Measurements from ENCODE around the gene CNGA3. TPM values are rescaled to one million over a fixed set of nuclear protein-coding genes. Genes with fewer than 3 reads are reported as not detected.

Gene CNGA3
- total and polyA plus RNA-seq, 7 experiments from 2014 or later: not detected

- H3K4me1 Mint-ChIP-seq: no peaks in the 10 kb centered on the region
- no peak overlapping the region for H3K4me3 Mint-ChIP-seq
- Histone ChIP-seq H3K4me1 (ENCODE audit: control insufficient read depth in 2 of 2, insufficient read depth in 2 of 2, low read length in 2 of 2) (no peaks in the 10 kb centered on the region), H3K9me3 (ENCODE audit: control insufficient read depth in 2 of 3, low read length in 3 of 3) (no peaks in the 10 kb centered on the region), H3K4me3 (ENCODE audit: low read length) (no peak overlapping the region), H3K27ac (ENCODE audit: low read depth, low read length) (no peak overlapping the region), H3K36me3 (ENCODE audit: control insufficient read depth in 2 of 3, insufficient read depth in 3 of 3, low read length in 3 of 3) (no peaks in the 10 kb centered on the region), H3K27me3 (ENCODE audit: control insufficient read depth in 2 of 2, insufficient read depth in 2 of 2, low read length in 2 of 2) (no peaks in the 10 kb centered on the region)
- DNase-seq: no peak
- CTCF ChIA-PET: no interaction called here
- H3K9me3 Mint-ChIP-seq: peaks cover 0 to 13% (median 0%) of the 10 kb centered on the region in 11 donors
- H3K36me3 Mint-ChIP-seq: peaks cover 0 to 3% (median 0%) of the 10 kb centered on the region in 5 donors
- peaks cover 7 to 14% (median 11%) of the 10 kb centered on the region in 5 donors for H3K27me3 Mint-ChIP-seq
- no peak overlapping the region for H3K27ac Mint-ChIP-seq
- no peak for ATAC-seq
- POLR2A ChIA-PET: no interaction called here
- intact Hi-C loops (cut with micrococcal nuclease): no loop called here
These were observed 16.7 kb upstream of the CNGA3 start for GRCh38 chr2:98329549-98329948.

- Mint-ChIP-seq H3K27me3 (peaks cover 8 to 30% (median 15%) of the 10 kb centered on the region in 5 donors), H3K27ac (no peak overlapping the region), H3K9me3 (peaks cover 0 to 6% (median 0%) of the 10 kb centered on the region in 11 donors), H3K36me3 (peaks cover 0 to 3% (median 0%) of the 10 kb centered on the region in 5 donors), H3K4me1 (peaks cover 0 to 1% (median 0%) of the 10 kb centered on the region in 7 donors), H3K4me3 (no peak overlapping the region)
- no peak for DNase-seq
- Histone ChIP-seq H3K4me1 (ENCODE audit: control insufficient read depth in 2 of 2, insufficient read depth in 2 of 2, low read length in 2 of 2) (no peaks in the 10 kb centered on the region), H3K27ac (ENCODE audit: low read depth, low read length) (no peak overlapping the region), H3K9me3 (ENCODE audit: control insufficient read depth in 2 of 3, low read length in 3 of 3) (no peaks in the 10 kb centered on the region), H3K36me3 (ENCODE audit: control insufficient read depth in 2 of 3, insufficient read depth in 3 of 3, low read length in 3 of 3) (no peaks in the 10 kb centered on the region), H3K27me3 (ENCODE audit: control insufficient read depth in 2 of 2, insufficient read depth in 2 of 2, low read length in 2 of 2) (no peaks in the 10 kb centered on the region), H3K4me3 (ENCODE audit: low read length) (no peak overlapping the region)
- CTCF ChIA-PET: no interaction called here
- POLR2A ChIA-PET: no interaction called here
- no peak for ATAC-seq
- intact Hi-C loops (cut with micrococcal nuclease): no loop called here
These were observed 13.3 kb upstream of the CNGA3 start for GRCh38 chr2:98332989-98333388.

- peaks cover 8 to 30% (median 18%) of the 10 kb centered on the region in 5 donors for H3K27me3 Mint-ChIP-seq
- Histone ChIP-seq H3K9me3 (ENCODE audit: control insufficient read depth in 2 of 3, low read length in 3 of 3) (no peaks in the 10 kb centered on the region), H3K36me3 (ENCODE audit: control insufficient read depth in 2 of 3, insufficient read depth in 3 of 3, low read length in 3 of 3) (no peaks in the 10 kb centered on the region), H3K27ac (ENCODE audit: low read depth, low read length) (no peak overlapping the region), H3K4me1 (ENCODE audit: control insufficient read depth in 2 of 2, insufficient read depth in 2 of 2, low read length in 2 of 2) (no peaks in the 10 kb centered on the region), H3K4me3 (ENCODE audit: low read length) (no peak overlapping the region), H3K27me3 (ENCODE audit: control insufficient read depth in 2 of 2, insufficient read depth in 2 of 2, low read length in 2 of 2) (no peaks in the 10 kb centered on the region)
- H3K4me1 Mint-ChIP-seq: peaks cover 0 to 1% (median 0%) of the 10 kb centered on the region in 7 donors
- no peak overlapping the region for H3K27ac Mint-ChIP-seq
- H3K9me3 Mint-ChIP-seq: peaks cover 0 to 4% (median 0%) of the 10 kb centered on the region in 11 donors
- no peak for ATAC-seq
- no peak overlapping the region for H3K4me3 Mint-ChIP-seq
- DNase-seq: no peak
- intact Hi-C loops (cut with micrococcal nuclease): no loop called here
- CTCF ChIA-PET: no interaction called here
- H3K36me3 Mint-ChIP-seq: peaks cover 0 to 3% (median 0%) of the 10 kb centered on the region in 5 donors
- POLR2A ChIA-PET: no interaction called here
These were observed 12.3 kb upstream of the CNGA3 start for GRCh38 chr2:98333922-98334321.

DNA sequence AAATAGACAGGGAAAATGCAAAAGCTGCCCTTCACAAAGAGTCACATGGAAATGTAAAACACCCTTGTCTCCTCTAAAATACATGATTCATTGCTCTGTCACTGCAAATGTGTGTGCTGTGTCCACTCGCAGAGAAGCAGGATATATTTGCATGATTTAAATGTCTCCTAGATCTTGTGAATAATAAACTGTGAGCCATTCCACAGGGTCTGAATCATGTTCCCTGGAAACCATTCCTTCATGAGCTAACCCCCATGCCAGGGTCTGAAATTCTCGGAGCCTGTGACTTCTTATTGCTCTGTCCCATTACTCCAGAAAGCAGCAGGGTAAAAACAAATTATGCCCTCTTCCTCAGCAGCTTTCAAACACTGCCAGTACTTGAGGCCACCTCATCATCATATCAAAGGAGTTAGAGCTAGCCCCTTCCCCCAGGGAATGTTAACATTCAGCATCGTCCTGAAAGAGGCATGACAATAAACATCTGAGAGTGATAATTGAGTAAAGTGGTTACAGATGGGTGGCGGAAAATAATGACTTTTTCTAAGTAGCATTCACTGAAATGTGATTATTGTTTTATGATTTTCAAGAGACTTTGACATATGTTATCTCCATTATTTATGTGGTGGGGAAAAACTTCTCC lies 11.7 kb upstream of the CNGA3 start:
- intact Hi-C loops (cut with micrococcal nuclease): no loop called here

GRCh38 chr2:98335271-98335670 lies 11.0 kb upstream of the CNGA3 start:
- no peaks in the 10 kb centered on the region for H3K36me3 ChIP-seq (ENCODE audit: control insufficient read depth in 2 of 3, insufficient read depth in 3 of 3, low read length in 3 of 3)
- Mint-ChIP-seq H3K9me3 (peaks cover 0 to 4% (median 0%) of the 10 kb centered on the region in 11 donors), H3K27ac (no peak overlapping the region), H3K4me3 (no peak overlapping the region), H3K36me3 (no peaks in the 10 kb centered on the region), H3K27me3 (peaks cover 15 to 38% (median 22%) of the 10 kb centered on the region in 5 donors), H3K4me1 (peaks cover 0 to 1% (median 0%) of the 10 kb centered on the region in 7 donors)
- no peaks in the 10 kb centered on the region for H3K27me3 ChIP-seq (ENCODE audit: control insufficient read depth in 2 of 2, insufficient read depth in 2 of 2, low read length in 2 of 2)
- POLR2A ChIA-PET: no interaction called here
- no peak overlapping the region for H3K4me3 ChIP-seq (ENCODE audit: low read length)
- CTCF ChIA-PET: no interaction called here
- no peak overlapping the region for H3K27ac ChIP-seq (ENCODE audit: low read depth, low read length)
- no peaks in the 10 kb centered on the region for H3K4me1 ChIP-seq (ENCODE audit: control insufficient read depth in 2 of 2, insufficient read depth in 2 of 2, low read length in 2 of 2)
- DNase-seq (no peak), ATAC-seq (no peak)
- intact Hi-C loops (cut with micrococcal nuclease): no loop called here
- H3K9me3 ChIP-seq (ENCODE audit: control insufficient read depth in 2 of 3, low read length in 3 of 3): no peaks in the 10 kb centered on the region

More for the DNA sequence above, 11.7 kb upstream of the CNGA3 start:
- H3K27ac Mint-ChIP-seq: no peak overlapping the region
- Histone ChIP-seq H3K27ac (ENCODE audit: low read depth, low read length) (no peak overlapping the region), H3K36me3 (ENCODE audit: control insufficient read depth in 2 of 3, insufficient read depth in 3 of 3, low read length in 3 of 3) (no peaks in the 10 kb centered on the region), H3K9me3 (ENCODE audit: control insufficient read depth in 2 of 3, low read length in 3 of 3) (no peaks in the 10 kb centered on the region), H3K4me3 (ENCODE audit: low read length) (no peak overlapping the region), H3K4me1 (ENCODE audit: control insufficient read depth in 2 of 2, insufficient read depth in 2 of 2, low read length in 2 of 2) (no peaks in the 10 kb centered on the region), H3K27me3 (ENCODE audit: control insufficient read depth in 2 of 2, insufficient read depth in 2 of 2, low read length in 2 of 2) (no peaks in the 10 kb centered on the region)
- no peaks in the 10 kb centered on the region for H3K36me3 Mint-ChIP-seq
- H3K4me1 Mint-ChIP-seq: peaks cover 0 to 1% (median 0%) of the 10 kb centered on the region in 7 donors
- ATAC-seq (no peak), DNase-seq (no peak)
- peaks cover 14 to 34% (median 23%) of the 10 kb centered on the region in 5 donors for H3K27me3 Mint-ChIP-seq
- ChIA-PET POLR2A (no interaction called here), CTCF (no interaction called here)
- no peak overlapping the region for H3K4me3 Mint-ChIP-seq
- H3K9me3 Mint-ChIP-seq: peaks cover 0 to 4% (median 0%) of the 10 kb centered on the region in 11 donors

GRCh38 chr2:98341241-98341640 lies 5.0 kb upstream of the CNGA3 start:
- Histone ChIP-seq H3K36me3 (ENCODE audit: control insufficient read depth in 2 of 3, insufficient read depth in 3 of 3, low read length in 3 of 3) (no peaks in the 10 kb centered on the region), H3K9me3 (ENCODE audit: control insufficient read depth in 2 of 3, low read length in 3 of 3) (no peaks in the 10 kb centered on the region), H3K4me3 (ENCODE audit: low read length) (no peak overlapping the region), H3K27ac (ENCODE audit: low read depth, low read length) (no peak overlapping the region), H3K27me3 (ENCODE audit: control insufficient read depth in 2 of 2, insufficient read depth in 2 of 2, low read length in 2 of 2) (no peaks in the 10 kb centered on the region), H3K4me1 (ENCODE audit: control insufficient read depth in 2 of 2, insufficient read depth in 2 of 2, low read length in 2 of 2) (no peaks in the 10 kb centered on the region)
- no peak overlapping the region for H3K27ac Mint-ChIP-seq
- H3K27me3 Mint-ChIP-seq: peaks cover 38 to 61% (median 50%) of the 10 kb centered on the region in 5 donors
- POLR2A ChIA-PET: no interaction called here
- ATAC-seq: no peak
- DNase-seq: no peak
- H3K36me3 Mint-ChIP-seq: peaks cover 0 to 9% (median 0%) of the 10 kb centered on the region in 5 donors
- peaks cover 0 to 6% (median 5%) of the 10 kb centered on the region in 7 donors for H3K4me1 Mint-ChIP-seq
- H3K4me3 Mint-ChIP-seq: no peak overlapping the region
- CTCF ChIA-PET: no interaction called here
- intact Hi-C loops (cut with micrococcal nuclease): no loop called here
- H3K9me3 Mint-ChIP-seq: peaks cover 0 to 6% (median 0%) of the 10 kb centered on the region in 11 donors

DNA sequence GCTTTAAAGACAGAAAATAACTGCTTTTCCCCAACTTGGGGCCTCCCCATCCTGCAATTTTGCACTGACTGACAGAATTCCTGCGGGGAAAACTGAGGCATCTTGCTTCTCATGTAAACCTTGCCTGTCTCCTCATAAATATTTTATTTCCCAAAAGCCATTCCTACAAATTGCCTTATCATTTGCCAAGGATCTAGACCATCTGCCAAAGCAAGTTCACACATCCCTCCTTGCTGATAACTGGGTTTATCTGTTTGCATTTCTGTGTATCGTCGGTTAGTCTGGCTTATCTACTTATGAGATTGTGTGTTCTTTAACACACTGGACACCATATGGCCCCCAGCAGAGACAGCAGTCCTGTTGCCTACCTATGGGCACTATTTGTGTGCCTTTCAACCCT lies 3.0 kb upstream of the CNGA3 start:
- DNase-seq: no peak
- H3K27me3 Mint-ChIP-seq: peaks cover 51 to 67% (median 56%) of the 10 kb centered on the region in 5 donors
- Histone ChIP-seq H3K9me3 (ENCODE audit: control insufficient read depth in 2 of 3, low read length in 3 of 3) (no peaks in the 10 kb centered on the region), H3K4me3 (ENCODE audit: low read length) (no peak overlapping the region), H3K4me1 (ENCODE audit: control insufficient read depth in 2 of 2, insufficient read depth in 2 of 2, low read length in 2 of 2) (no peaks in the 10 kb centered on the region), H3K36me3 (ENCODE audit: control insufficient read depth in 2 of 3, insufficient read depth in 3 of 3, low read length in 3 of 3) (no peaks in the 10 kb centered on the region), H3K27ac (ENCODE audit: low read depth, low read length) (no peak overlapping the region), H3K27me3 (ENCODE audit: control insufficient read depth in 2 of 2, insufficient read depth in 2 of 2, low read length in 2 of 2) (peaks cover 0 to 5% of the 10 kb centered on the region in 2 donors)
- ChIA-PET POLR2A (no interaction called here), CTCF (no interaction called here)
- no peak for ATAC-seq
- peaks cover 0 to 9% (median 0%) of the 10 kb centered on the region in 5 donors for H3K36me3 Mint-ChIP-seq
- H3K27ac Mint-ChIP-seq: no peak overlapping the region
- H3K4me3 Mint-ChIP-seq: no peak overlapping the region
- intact Hi-C loops (cut with micrococcal nuclease): no loop called here
- H3K9me3 Mint-ChIP-seq: peaks cover 0 to 8% (median 0%) of the 10 kb centered on the region in 11 donors
- peaks cover 0 to 15% (median 12%) of the 10 kb centered on the region in 7 donors for H3K4me1 Mint-ChIP-seq

Data from naive thymus-derived CD4-positive, alpha-beta T cell (primary cell).